ENCODE results near the gene TCAP. TPM values are rescaled to one million over a fixed set of nuclear protein-coding genes. Genes with fewer than 3 reads are reported as not detected.

Gene TCAP
- total and polyA plus RNA-seq, 10 of the 15 experiments (the other 5 are each of a cell fraction or from before 2014, with no cell fraction given), result 0.17 to 1.0 (median 0.36) TPM; not detected in 3

- BruUV-seq (replicated peaks), result TSS peak; percentile 82
- no peaks in the 10 kb centered on the region for H3K36me3 ChIP-seq (ENCODE audit: control insufficient read depth in 2 of 2, insufficient read depth in 2 of 2, low read length in 1 of 2)
- no peak overlapping the region for H3K27ac ChIP-seq (ENCODE audit: control insufficient read depth, insufficient read depth)
- H3K9ac ChIP-seq (ENCODE audit: control insufficient read depth, insufficient read depth, low read length), result no peak overlapping the region
- H3K27me3 ChIP-seq (replicated peaks in 1 of 2; ENCODE audit: control insufficient read depth in 2 of 2, insufficient read depth in 2 of 2, low read length in 1 of 2), result no peaks in the 10 kb centered on the region
- peak overlapping the region; percentile 95 for H2AFZ ChIP-seq (ENCODE audit: control insufficient read depth, low read depth, low read length)
- in situ Hi-C loops (cut with MboI) (no loop called here), intact Hi-C loops (cut with micrococcal nuclease; ENCODE audit: unreplicated experiment) (no loop called here)
- 52% methylated on average over 6 of the region's 6 CpGs for WGBS (ENCODE audit: insufficient coverage, insufficient replicate concordance, low lambda C conversion rate, missing lambda C conversion rate)
- no peaks in the 10 kb centered on the region for H4K20me1 ChIP-seq (ENCODE audit: control insufficient read depth, insufficient read depth)
- ChIA-PET CTCF (interaction anchor here (1.0 to 1.4 kb wide), 6 partner anchors 15 to 67 kb away, joined by 3 to 4 read pairs (median 4); no protein-coding TSS in a partner anchor), POLR2A (interaction anchor here (0.6 to 1.4 kb wide), 3 partner anchors 9 to 21 kb away, joined by 3 to 5 read pairs (median 4); no protein-coding TSS in a partner anchor), SMC1A (ENCODE audit: uncharacterized antibody, unreplicated experiment) (interaction anchor here (1.5 to 2.4 kb wide), 3 partner anchors 16 to 45 kb away, joined by 4 to 11 read pairs (median 6); partner anchors contain the start of gene PNMT), RAD21 (ENCODE audit: unreplicated experiment) (interaction anchor here (1.6 to 2.2 kb wide), 2 partner anchors 11 to 43 kb away, joined by 9 to 10 read pairs; partner anchors contain the start of gene MIEN1)
- no peak for TF ChIP-seq JUND (IDR thresholded peaks at IDR 0.05; ENCODE audit: low read depth, low read length)
- no peak for TF ChIP-seq EZH2 (IDR thresholded peaks at IDR 0.05; ENCODE audit: borderline replicate concordance, control insufficient read depth, low read depth, low read length)
- TF ChIP-seq TAF1 (IDR thresholded peaks at IDR 0.05; ENCODE audit: borderline replicate concordance, low read depth, low read length), result no peak
- H3K79me2 ChIP-seq (ENCODE audit: control insufficient read depth, insufficient read depth, low read length), result no peaks in the 10 kb centered on the region; the same call in 1 of the 2 replicates
- no peak for FAIRE-seq
- DNase-seq (ENCODE audit: low read depth, low spot score), result no peak
- no peak for ATAC-seq
- peaks cover 3% of the 10 kb centered on the region; the same call in 1 of the 2 replicates for H3K4me1 ChIP-seq (ENCODE audit: control insufficient read depth, insufficient read depth, low read length)
- peak overlapping the region; percentile 88 for H3K4me3 ChIP-seq
- H3K4me2 ChIP-seq (ENCODE audit: control insufficient read depth, insufficient read depth), result peak overlapping the region; percentile 53
- no peaks in the 10 kb centered on the region for H3K9me3 ChIP-seq (replicated peaks; ENCODE audit: control insufficient read depth, insufficient read depth, low read length)
These were observed 22.0 kb downstream of the TCAP start for GRCh38 chr17:39687101-39687545.
